ENCODE data around the gene CFAP90. TPM values are rescaled to one million over a fixed set of nuclear protein-coding genes. Genes with fewer than 3 reads are reported as not detected.

The CFAP90 gene
- total RNA-seq, 1 experiment from 2014 or later, result not detected

DNA sequence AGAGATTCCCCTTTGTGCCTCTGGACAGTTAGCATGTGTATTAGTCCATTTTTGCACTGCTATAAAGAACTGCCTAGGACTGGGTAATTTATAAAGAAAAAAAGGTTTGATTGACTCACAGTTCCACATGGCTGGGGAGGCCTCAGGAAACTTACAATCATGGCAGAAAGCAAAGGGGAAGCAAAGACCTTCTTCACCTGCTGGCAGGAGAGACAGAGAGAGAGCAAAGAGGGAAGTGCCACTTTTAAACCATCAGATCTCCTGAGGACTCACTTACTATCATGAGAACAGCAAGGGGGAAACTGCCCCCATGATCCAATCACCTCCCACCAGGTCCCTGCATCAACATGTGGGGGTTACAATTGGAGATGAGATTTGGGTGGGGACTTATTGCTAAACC lies 6.0 kb downstream of the CFAP90 start:
- RAD21 ChIA-PET (ENCODE audit: low non-redundant PET in 1 of 2, low total read pairs in 2 of 2, uncharacterized antibody in 2 of 2, unreplicated experiment in 2 of 2), result no interaction called here
- Histone ChIP-seq H3K27ac (ENCODE audit: low read depth, low read length) (no peak overlapping the region), H3K27me3 (ENCODE audit: insufficient read depth, low read length) (peaks cover 28% of the 10 kb centered on the region), H3K4me2 (ENCODE audit: low read length) (no peak overlapping the region), H3K36me3 (ENCODE audit: control insufficient read depth in 1 of 2, insufficient read depth in 2 of 2, low read length in 2 of 2) (no peaks in the 10 kb centered on the region), H4K20me1 (ENCODE audit: insufficient read depth) (no peaks in the 10 kb centered on the region), H3K9me3 (ENCODE audit: control insufficient read depth in 1 of 2, insufficient read depth in 1 of 2, low read depth in 1 of 2, low read length in 2 of 2) (no peaks in the 10 kb centered on the region), H3K9ac (ENCODE audit: low read length) (no peak overlapping the region), H2AFZ (ENCODE audit: low read depth, low read length, poor library complexity, severe bottlenecking) (no peak overlapping the region), H3K9me2 (ENCODE audit: insufficient read depth) (no peaks in the 10 kb centered on the region), H3K4me3 (replicated peaks in 1 of 2; ENCODE audit: low read depth in 1 of 2, low read length in 2 of 2) (no peak overlapping the region), H3K79me2 (ENCODE audit: insufficient read depth, low read length) (no peaks in the 10 kb centered on the region), H3K4me1 (ENCODE audit: control insufficient read depth in 1 of 2, insufficient read depth in 2 of 2, low read length in 2 of 2) (no peaks in the 10 kb centered on the region)
- TF ChIP-seq ZFX (IDR thresholded peaks at IDR 0.05), result no peak
- no peak for TF ChIP-seq ZNF274 (IDR thresholded peaks at IDR 0.05; ENCODE audit: low read depth, low read length)
- no peak for TF ChIP-seq ELF1 (IDR thresholded peaks at IDR 0.05; ENCODE audit: borderline replicate concordance, low read depth)
- TF ChIP-seq JUND (IDR thresholded peaks at IDR 0.05), result no peak
- no peak for TF ChIP-seq YY1 (IDR thresholded peaks at IDR 0.05; ENCODE audit: extremely low read depth, insufficient replicate concordance, low read depth, low read length)
- TF ChIP-seq SRF (IDR thresholded peaks at IDR 0.05; ENCODE audit: low read depth), result no peak
- TF ChIP-seq FOSL1 (IDR thresholded peaks at IDR 0.05; ENCODE audit: low read depth), result no peak
- TF ChIP-seq POLR2AphosphoS5 (IDR thresholded peaks at IDR 0.05; ENCODE audit: low read depth, low read length), result no peak
- TF ChIP-seq, protein P1, sequence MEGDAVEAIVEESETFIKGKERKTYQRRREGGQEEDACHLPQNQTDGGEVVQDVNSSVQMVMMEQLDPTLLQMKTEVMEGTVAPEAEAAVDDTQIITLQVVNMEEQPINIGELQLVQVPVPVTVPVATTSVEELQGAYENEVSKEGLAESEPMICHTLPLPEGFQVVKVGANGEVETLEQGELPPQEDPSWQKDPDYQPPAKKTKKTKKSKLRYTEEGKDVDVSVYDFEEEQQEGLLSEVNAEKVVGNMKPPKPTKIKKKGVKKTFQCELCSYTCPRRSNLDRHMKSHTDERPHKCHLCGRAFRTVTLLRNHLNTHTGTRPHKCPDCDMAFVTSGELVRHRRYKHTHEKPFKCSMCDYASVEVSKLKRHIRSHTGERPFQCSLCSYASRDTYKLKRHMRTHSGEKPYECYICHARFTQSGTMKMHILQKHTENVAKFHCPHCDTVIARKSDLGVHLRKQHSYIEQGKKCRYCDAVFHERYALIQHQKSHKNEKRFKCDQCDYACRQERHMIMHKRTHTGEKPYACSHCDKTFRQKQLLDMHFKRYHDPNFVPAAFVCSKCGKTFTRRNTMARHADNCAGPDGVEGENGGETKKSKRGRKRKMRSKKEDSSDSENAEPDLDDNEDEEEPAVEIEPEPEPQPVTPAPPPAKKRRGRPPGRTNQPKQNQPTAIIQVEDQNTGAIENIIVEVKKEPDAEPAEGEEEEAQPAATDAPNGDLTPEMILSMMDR (IDR thresholded peaks at IDR 0.05 in 2 of 3, conservative IDR thresholded peaks at IDR 0.05 in 1 of 3; ENCODE audit: borderline replicate concordance in 1 of 3, insufficient read depth in 1 of 3, low read depth in 2 of 3, low read length in 2 of 3), result no peak
- no peak for TF ChIP-seq POLR2A (IDR thresholded peaks at IDR 0.05; ENCODE audit: borderline replicate concordance, extremely low read depth, insufficient read depth, insufficient read length)
- no peak for TF ChIP-seq SIN3A (IDR thresholded peaks at IDR 0.05; ENCODE audit: low read depth)
- no peak for TF ChIP-seq TCF7L2 (IDR thresholded peaks at IDR 0.05; ENCODE audit: borderline replicate concordance, extremely low read depth, insufficient read depth, insufficient read length)
- TF ChIP-seq, protein P2, sequence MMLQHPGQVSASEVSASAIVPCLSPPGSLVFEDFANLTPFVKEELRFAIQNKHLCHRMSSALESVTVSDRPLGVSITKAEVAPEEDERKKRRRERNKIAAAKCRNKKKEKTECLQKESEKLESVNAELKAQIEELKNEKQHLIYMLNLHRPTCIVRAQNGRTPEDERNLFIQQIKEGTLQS (IDR thresholded peaks at IDR 0.05), result no peak
- TF ChIP-seq, protein P3, sequence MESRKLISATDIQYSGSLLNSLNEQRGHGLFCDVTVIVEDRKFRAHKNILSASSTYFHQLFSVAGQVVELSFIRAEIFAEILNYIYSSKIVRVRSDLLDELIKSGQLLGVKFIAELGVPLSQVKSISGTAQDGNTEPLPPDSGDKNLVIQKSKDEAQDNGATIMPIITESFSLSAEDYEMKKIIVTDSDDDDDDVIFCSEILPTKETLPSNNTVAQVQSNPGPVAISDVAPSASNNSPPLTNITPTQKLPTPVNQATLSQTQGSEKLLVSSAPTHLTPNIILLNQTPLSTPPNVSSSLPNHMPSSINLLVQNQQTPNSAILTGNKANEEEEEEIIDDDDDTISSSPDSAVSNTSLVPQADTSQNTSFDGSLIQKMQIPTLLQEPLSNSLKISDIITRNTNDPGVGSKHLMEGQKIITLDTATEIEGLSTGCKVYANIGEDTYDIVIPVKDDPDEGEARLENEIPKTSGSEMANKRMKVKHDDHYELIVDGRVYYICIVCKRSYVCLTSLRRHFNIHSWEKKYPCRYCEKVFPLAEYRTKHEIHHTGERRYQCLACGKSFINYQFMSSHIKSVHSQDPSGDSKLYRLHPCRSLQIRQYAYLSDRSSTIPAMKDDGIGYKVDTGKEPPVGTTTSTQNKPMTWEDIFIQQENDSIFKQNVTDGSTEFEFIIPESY (IDR thresholded peaks at IDR 0.05; ENCODE audit: extremely low read depth, insufficient replicate concordance, low read length), result no peak
- no peak for TF ChIP-seq EZH2 (IDR thresholded peaks at IDR 0.05)
- TF ChIP-seq SP1 (IDR thresholded peaks at IDR 0.05; ENCODE audit: low read depth), result no peak
- ATAC-seq, result no peak
- CTCF ChIA-PET, result no interaction called here
- POLR2A ChIA-PET, result no interaction called here
- intact Hi-C loops (cut with micrococcal nuclease), result no loop called here
- no TSS peak for BruUV-seq (replicated peaks)
- no peak for DNase-seq (ENCODE audit: low read depth, low spot score)
